Measurements from ENCODE around the gene SFXN5. TPM values are rescaled to one million over a fixed set of nuclear protein-coding genes. Genes with fewer than 3 reads are reported as not detected.
A peak's percentile ranks its signal among the peaks of the same experiment; 100 is the strongest.

The SFXN5 gene
- total RNA-seq, 1 experiment from 2014 or later, result 25.9 TPM

GRCh38 chr2:72923833-72924352 is 147.6 kb downstream of the SFXN5 start (continued):
- TF ChIP-seq IRF2 (CRISPR knock-in tag; IDR thresholded peaks at IDR 0.05; ENCODE audit: borderline replicate concordance, low read depth) (no peak), ZBTB43 (CRISPR knock-in tag; IDR thresholded peaks at IDR 0.05) (no peak), MXD4 (CRISPR knock-in tag; IDR thresholded peaks at IDR 0.05; ENCODE audit: borderline replicate concordance) (no peak), JUN (CRISPR knock-in tag; IDR thresholded peaks at IDR 0.05) (0 out of 2 replicates have a peak, but pooled peaks have one; percentile 56), CREB1 (CRISPR knock-in tag; IDR thresholded peaks at IDR 0.05) (peak; percentile 22; the same call in 1 of the 2 replicates), CREM (CRISPR knock-in tag; IDR thresholded peaks at IDR 0.05) (no peak), ZNF138 (CRISPR knock-in tag; conservative IDR thresholded peaks at IDR 0.05) (no peak), USF1 (CRISPR knock-in tag; IDR thresholded peaks at IDR 0.05) (0 out of 2 replicates have a peak, but pooled peaks have one; percentile 51), TEAD1 (CRISPR knock-in tag; IDR thresholded peaks at IDR 0.05) (peak; percentile 57)

- Mint-ChIP-seq H3K27ac (no peak overlapping the region), H3K27me3 (ENCODE audit: low read depth) (peaks cover 4% of the 10 kb centered on the region), H3K9me3 (no peaks in the 10 kb centered on the region), H3K4me3 (no peak overlapping the region), H3K4me1 (peaks cover 38% of the 10 kb centered on the region), H3K36me3 (peaks cover 6% of the 10 kb centered on the region)
- no peak for DNase-seq (ENCODE audit: low spot score)
- ATAC-seq, result no peak
- TF ChIP-seq STAT6 (CRISPR knock-in tag; conservative IDR thresholded peaks at IDR 0.05; ENCODE audit: low read depth), result no peak
- no peak for TF ChIP-seq SOX15 (CRISPR knock-in tag; IDR thresholded peaks at IDR 0.05)
- TF ChIP-seq AFF4 (CRISPR knock-in tag; IDR thresholded peaks at IDR 0.05; ENCODE audit: borderline replicate concordance), result no peak
- no peak for TF ChIP-seq JUN (CRISPR knock-in tag; IDR thresholded peaks at IDR 0.05)
- TF ChIP-seq NR1H2 (CRISPR knock-in tag; IDR thresholded peaks at IDR 0.05), result no peak
- POLR2A ChIA-PET, result interaction anchor here (1.0 kb wide), 1 partner anchor 29 kb away, joined by 4 read pairs; no protein-coding TSS in a partner anchor
- CTCF ChIA-PET, result interaction anchor here (1.2 to 8.3 kb wide), 3 partner anchors 28 to 255 kb away, joined by 3 to 113 read pairs (median 44); no protein-coding TSS in a partner anchor
Observed at GRCh38 chr2:72921853-72922252, 149.7 kb downstream of the SFXN5 start.
